A673 (cell line): ENCODE measurements around the gene DDN. TPM values are rescaled to one million over a fixed set of nuclear protein-coding genes. Genes with fewer than 3 reads are reported as not detected.
A peak's percentile ranks its signal among the peaks of the same experiment; 100 is the strongest.

ENCODE experiments used
- BruUV-seq: library from RNA; stranded (reverse); fragments of 400-500 nt; replicated peaks from 2 replicates; lab custom pipeline; 2021; lab: Mats Ljungman, UMichigan
- CTCF ChIA-PET: fragments of 300-600 bp; sonication (Branson Sonifier 250); formaldehyde crosslinking; loops from one replicate; lab custom pipeline; 2022; ENCODE audit warnings: antibody characterized with exemption; lab: Charles Lee
- POLR2A ChIA-PET: fragments of 300-600 bp; sonication (Branson Sonifier 250); formaldehyde crosslinking; loops from one replicate; lab custom pipeline; 2022; ENCODE audit warnings: antibody characterized with exemption; ENCODE audit not compliant: low non-redundant PET; lab: Charles Lee
- DNase-seq: peaks from one replicate; pipeline ENCODE4 v3.0.0-alpha.2; 2015; ENCODE audit warnings: low spot score
- H3K27ac ChIP-seq: fragments of 200-600 bp; sonication (generic); 2 replicates; pipeline ENCODE4 v1.5.1; 2016; ENCODE audit warnings: mixed run types, low read depth, mild to moderate bottlenecking, mixed read lengths, antibody characterized with exemption, low read length; ENCODE audit not compliant: poor library complexity, severe bottlenecking
- H3K27me3 ChIP-seq: fragments of 200-600 bp; sonication (generic); replicated peaks from 2 replicates; pipeline ENCODE4 v1.6.1; 2017; ENCODE audit warnings: mixed run types, low read depth, mild to moderate bottlenecking, mixed read lengths, antibody characterized with exemption, low read length; ENCODE audit not compliant: insufficient read depth, poor library complexity
- H3K36me3 ChIP-seq: fragments of 200-600 bp; sonication (generic); 2 replicates; pipeline ENCODE4 v1.6.1; 2016; ENCODE audit warnings: mixed run types, mild to moderate bottlenecking, mixed read lengths, antibody characterized with exemption, low read length; ENCODE audit not compliant: insufficient read depth, poor library complexity, severe bottlenecking
- H3K4me1 ChIP-seq: fragments of 200-600 bp; sonication (generic); 2 replicates; pipeline ENCODE4 v1.6.1; 2017; ENCODE audit warnings: mixed run types, mild to moderate bottlenecking, mixed read lengths, antibody characterized with exemption, low read length; ENCODE audit not compliant: insufficient read depth, poor library complexity, severe bottlenecking
- H3K4me3 ChIP-seq: fragments of 200-600 bp; sonication (generic); 2 replicates; pipeline ENCODE4 v1.5.1; 2016; ENCODE audit warnings: low read depth, mixed run types, mild to moderate bottlenecking, mixed read lengths, low read length; ENCODE audit not compliant: poor library complexity, severe bottlenecking
- H3K9me3 ChIP-seq: fragments of 200-600 bp; sonication (generic); 2 replicates; pipeline ENCODE4 v1.6.1; 2016; ENCODE audit warnings: mixed run types, low read depth, mild to moderate bottlenecking, mixed read lengths, antibody characterized with exemption, low read length; ENCODE audit not compliant: poor library complexity, severe bottlenecking
- EZH2 ChIP-seq: fragments of 200-600 bp; sonication (generic); IDR thresholded peaks from 2 replicates; pipeline ENCODE4 v1.6.1; 2017; ENCODE audit warnings: borderline replicate concordance, low read depth, mild to moderate bottlenecking, mixed read lengths, antibody characterized with exemption, low read length; ENCODE audit not compliant: poor library complexity, severe bottlenecking
- intact Hi-C: fragments of 100-400 bp; cut with micrococcal nuclease; formaldehyde crosslinking; loops from one replicate; pipeline ENCODE4 v1.10.0; 2022; ENCODE audit not compliant: unreplicated experiment
- total RNA-seq: library from RNA; stranded (reverse); gene quantifications from 2 replicates; pipeline ENCODE4 v1.2.3, GENCODE V29; 2021
- TF ChIP-seq, protein P1 (sequence below): fragments of 300-800, 200-600 bp; sonication (generic); conservative IDR thresholded peaks from 2 replicates; pipeline ENCODE4 v1.5.1; 2017; ENCODE audit warnings: low read depth, mild to moderate bottlenecking, antibody characterized with exemption, low read length, moderate library complexity, mixed read lengths

The DDN gene
- total RNA-seq, 1 experiment from 2014 or later, result 2.7 TPM

DNA sequence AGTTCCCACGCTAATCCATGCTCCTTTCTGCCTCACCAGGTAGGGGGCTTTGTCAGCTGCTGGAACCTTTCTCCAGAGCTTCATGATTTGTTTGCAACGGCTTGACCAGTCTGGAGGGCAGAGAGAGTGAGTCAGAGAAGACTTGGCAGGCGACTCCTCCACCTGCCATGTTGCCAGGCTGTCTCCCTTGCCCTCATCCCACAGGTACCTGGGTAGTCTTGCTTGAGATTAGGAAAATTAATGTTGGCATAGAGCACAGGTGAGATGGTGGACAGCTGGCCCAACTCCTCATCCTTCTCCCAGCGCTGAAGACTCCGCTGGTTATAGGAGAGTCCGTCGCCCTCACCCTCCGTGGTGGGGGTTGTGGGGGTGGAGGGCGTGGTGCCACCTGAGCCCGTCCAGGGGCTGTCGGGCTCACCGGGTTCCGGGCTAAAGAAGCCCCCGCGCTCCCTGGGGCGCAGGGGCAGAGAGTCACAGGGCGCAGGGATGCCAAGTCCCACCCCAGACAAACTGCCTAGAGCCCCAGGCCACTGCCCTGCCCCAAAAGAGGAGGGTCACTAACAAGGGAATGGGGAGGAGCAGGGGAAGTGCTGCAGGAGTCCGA, 42.8 kb upstream of the DDN start:
- Histone ChIP-seq H3K27ac (no peak overlapping the region), H3K4me1 (no peaks in the 10 kb centered on the region), H3K27me3 (no peaks in the 10 kb centered on the region), H3K4me3 (no peak overlapping the region), H3K9me3 (no peaks in the 10 kb centered on the region), H3K36me3 (peaks cover 99% of the 10 kb centered on the region)
- TF ChIP-seq, protein P1, sequence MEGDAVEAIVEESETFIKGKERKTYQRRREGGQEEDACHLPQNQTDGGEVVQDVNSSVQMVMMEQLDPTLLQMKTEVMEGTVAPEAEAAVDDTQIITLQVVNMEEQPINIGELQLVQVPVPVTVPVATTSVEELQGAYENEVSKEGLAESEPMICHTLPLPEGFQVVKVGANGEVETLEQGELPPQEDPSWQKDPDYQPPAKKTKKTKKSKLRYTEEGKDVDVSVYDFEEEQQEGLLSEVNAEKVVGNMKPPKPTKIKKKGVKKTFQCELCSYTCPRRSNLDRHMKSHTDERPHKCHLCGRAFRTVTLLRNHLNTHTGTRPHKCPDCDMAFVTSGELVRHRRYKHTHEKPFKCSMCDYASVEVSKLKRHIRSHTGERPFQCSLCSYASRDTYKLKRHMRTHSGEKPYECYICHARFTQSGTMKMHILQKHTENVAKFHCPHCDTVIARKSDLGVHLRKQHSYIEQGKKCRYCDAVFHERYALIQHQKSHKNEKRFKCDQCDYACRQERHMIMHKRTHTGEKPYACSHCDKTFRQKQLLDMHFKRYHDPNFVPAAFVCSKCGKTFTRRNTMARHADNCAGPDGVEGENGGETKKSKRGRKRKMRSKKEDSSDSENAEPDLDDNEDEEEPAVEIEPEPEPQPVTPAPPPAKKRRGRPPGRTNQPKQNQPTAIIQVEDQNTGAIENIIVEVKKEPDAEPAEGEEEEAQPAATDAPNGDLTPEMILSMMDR, result no peak
- no peak for TF ChIP-seq EZH2
- POLR2A ChIA-PET, result no interaction called here
- intact Hi-C loops, result no loop called here
- CTCF ChIA-PET, result no interaction called here
- DNase-seq, result no peak
- no TSS peak for BruUV-seq

DNA sequence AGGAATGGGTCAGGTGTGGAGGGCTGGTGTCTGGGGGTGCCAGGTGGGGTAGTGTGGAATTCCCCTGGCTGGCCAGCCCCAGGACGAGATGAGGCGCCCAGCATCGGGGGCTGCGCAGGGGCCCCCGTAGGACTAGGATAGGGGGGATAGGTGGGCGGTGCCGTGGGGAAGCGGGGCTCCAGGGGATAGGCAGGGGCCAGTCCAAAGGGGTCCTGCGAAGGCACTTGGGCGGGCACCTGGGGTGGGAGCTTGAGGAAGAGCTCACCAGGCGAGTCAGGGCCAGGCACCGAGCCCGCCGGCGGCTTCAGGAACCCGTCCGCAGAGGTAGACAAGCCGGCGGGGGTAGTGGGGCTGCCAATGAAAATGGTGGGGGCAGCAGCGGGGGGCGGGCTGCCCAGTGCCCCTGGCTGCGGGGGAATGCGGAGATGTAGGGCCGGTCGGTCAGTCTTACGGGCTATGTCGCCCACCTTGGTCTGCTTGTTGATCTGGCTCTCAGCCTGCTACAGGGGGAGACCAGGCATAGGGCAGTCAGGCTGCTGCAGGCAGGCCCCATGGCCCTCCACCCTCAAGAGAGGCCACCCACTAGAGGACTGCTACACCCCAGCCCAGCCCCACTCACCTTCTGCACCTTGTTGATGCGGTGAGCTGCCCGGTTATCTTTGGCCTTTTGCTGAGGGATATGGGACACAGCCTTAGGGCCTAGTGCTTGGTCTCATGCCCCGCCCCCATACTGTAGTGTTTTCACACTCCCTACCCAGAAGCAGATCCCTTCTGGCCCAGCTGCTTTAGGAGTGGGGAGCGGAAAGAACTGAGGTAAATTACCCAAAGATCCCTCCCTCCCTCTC, 42.1 kb upstream of the DDN start:
- intact Hi-C loops, result no loop called here
- H3K27ac ChIP-seq, result no peak overlapping the region
- BruUV-seq, result TSS peak; percentile 18
- H3K9me3 ChIP-seq, result no peaks in the 10 kb centered on the region
- H3K36me3 ChIP-seq, result peaks cover 99% of the 10 kb centered on the region
- TF ChIP-seq EZH2, result no peak
- TF ChIP-seq, protein P1, result no peak
- DNase-seq, result no peak
- ChIA-PET CTCF (interaction anchor here (0.6 kb wide), 1 partner anchor 30 kb away, joined by 3 read pairs; no protein-coding TSS in a partner anchor), POLR2A (no interaction called here)
- H3K4me3 ChIP-seq, result no peak overlapping the region
- H3K4me1 ChIP-seq, result no peaks in the 10 kb centered on the region
- H3K27me3 ChIP-seq, result no peaks in the 10 kb centered on the region

GRCh38 chr12:49040364-49040855, 41.2 kb upstream of the DDN start:
- intact Hi-C loops, result no loop called here
- TF ChIP-seq EZH2, result no peak
- TF ChIP-seq, protein P1, result no peak
- no TSS peak for BruUV-seq

More at GRCh38 chr12:49040364-49040855, 41.2 kb upstream of the DDN start:
- no peak overlapping the region for H3K27ac ChIP-seq
- peaks cover 96% of the 10 kb centered on the region for H3K36me3 ChIP-seq
- DNase-seq, result no peak
- ChIA-PET POLR2A (no interaction called here), CTCF (interaction anchor here (0.6 kb wide), 1 partner anchor 30 kb away, joined by 3 read pairs; no protein-coding TSS in a partner anchor)
- H3K9me3 ChIP-seq, result no peaks in the 10 kb centered on the region
- no peak overlapping the region for H3K4me3 ChIP-seq
- H3K27me3 ChIP-seq, result no peaks in the 10 kb centered on the region
- no peaks in the 10 kb centered on the region for H3K4me1 ChIP-seq
